Right hindlimb (tissue), 1 donor: ENCODE measurements around the gene TMEM178B.
"Not testable (repeated sequence)": the region's sequence is repeated elsewhere in the genome, so short reads cannot be mapped to it uniquely, and the experiment has no call there.

Source experiments
- DNase-seq: peaks from one replicate; pipeline ENCODE4 v3.0.0-alpha.2; 2018

Gene TMEM178B

DNA sequence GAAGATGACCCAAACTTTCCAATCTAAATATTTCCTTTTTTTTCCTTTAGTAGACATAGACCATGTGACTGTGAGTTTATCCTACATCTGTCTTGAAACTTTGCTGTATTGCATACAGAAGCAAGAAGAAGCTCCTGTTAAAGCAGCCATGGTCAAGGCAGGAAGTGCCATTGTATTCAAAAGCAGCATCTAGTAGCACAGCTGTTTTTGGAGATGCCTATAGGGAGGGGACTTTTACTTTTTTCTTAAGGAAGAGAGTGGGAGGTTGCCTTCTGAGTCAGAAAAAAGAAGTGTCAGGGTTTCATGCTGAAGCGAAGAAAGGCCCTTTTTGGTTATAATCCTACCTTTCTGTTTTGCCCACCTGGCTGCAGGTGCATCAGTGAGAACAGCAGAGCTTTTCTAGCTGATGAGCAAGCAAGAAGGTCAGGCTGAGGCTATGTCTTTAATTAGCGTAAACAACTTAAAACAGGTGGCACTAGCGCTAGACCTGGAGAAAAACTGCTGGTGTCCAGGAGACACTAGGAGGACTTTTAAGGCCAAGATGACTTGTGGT lies 243.2 kb downstream of the TMEM178B start:
- no peak for DNase-seq

DNA sequence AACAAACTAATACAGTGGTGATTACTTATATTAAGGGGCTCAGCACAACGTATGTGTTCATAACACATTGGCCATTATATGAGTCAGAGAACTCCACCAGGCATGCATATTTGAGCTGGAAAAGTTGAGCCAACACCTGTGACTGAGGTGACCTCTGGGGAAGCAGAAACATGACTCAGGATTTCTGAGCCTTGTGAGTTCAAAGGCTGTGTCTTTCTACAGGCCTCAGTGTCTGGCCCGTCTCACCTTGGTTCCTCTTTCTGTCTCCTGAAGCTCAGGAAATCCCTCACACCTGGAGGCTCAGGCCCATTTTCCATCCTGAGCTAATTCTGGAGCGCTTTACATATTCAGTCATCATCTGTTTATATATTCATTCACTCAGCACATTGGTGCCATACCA lies 246.4 kb downstream of the TMEM178B start:
- DNase-seq: no peak

DNA sequence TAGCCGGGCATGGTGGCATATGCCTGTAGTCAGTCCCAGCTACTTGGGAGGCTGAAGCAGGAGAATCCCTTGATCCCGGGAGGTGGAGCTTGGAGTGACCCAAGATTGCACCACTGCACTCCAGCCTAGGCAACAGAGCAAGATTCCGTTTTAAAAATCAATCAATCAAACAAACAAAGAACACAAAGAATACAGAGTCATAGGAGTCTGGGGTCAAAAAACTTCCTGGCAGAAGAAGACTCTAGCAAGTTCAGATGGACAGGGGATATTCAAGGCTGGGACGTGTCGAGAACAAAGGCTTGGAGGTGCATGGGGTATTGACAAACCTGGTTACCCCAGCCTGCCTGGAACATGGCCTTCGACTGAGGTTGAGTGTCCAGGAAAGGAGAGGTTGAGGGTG lies 248.5 kb downstream of the TMEM178B start:
- DNase-seq: no peak

- DNase-seq: no peak
Observed at GRCh38 chr7:141323826-141324225, 250.0 kb downstream of the TMEM178B start.

GRCh38 chr7:141324870-141325269 lies 251.0 kb downstream of the TMEM178B start:
- no peak for DNase-seq

- DNase-seq: no peak
Observed at GRCh38 chr7:141325275-141325674, 251.4 kb downstream of the TMEM178B start.

- DNase-seq: no peak
Observed at GRCh38 chr7:141328290-141328689, 254.4 kb downstream of the TMEM178B start.

DNA sequence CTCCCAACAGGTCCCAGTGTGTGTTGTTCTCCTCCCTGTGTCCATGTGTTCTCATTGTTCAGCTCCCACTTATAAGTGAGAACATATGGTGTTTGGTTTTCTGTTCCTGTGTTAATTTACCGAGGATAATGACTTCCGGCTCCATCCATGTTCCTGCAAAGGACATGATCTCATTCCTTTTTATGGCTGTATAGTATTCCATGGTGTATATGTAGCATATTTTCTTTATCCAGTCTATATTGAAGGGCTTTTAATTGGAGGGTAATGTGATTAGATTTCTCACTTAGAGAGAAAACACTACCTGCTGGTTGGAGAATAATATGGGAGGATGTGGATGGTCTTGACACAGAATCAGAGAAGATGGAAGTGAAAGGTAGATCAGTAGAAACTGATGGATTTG lies 256.4 kb downstream of the TMEM178B start:
- not testable (repeated sequence) for DNase-seq

DNA sequence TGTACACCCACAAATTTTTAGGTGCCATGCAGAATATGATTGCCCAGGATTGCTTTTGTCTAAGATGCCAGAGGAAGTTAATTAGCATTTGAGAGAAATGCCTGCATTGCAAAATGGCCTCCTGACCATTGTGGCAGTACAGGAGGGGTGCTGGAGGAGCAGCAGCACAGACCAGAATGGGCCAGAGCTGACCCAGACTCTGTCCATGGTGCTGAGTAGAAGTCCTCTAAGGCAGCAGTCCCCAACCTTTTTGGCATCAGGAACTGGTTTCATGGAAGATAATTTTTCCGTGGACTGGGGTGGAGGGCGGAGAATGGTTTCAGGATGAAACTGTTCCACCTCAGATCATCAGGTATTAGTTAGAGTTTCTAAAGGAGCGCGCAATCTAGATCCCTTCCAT lies 259.6 kb downstream of the TMEM178B start:
- no peak for DNase-seq

DNA sequence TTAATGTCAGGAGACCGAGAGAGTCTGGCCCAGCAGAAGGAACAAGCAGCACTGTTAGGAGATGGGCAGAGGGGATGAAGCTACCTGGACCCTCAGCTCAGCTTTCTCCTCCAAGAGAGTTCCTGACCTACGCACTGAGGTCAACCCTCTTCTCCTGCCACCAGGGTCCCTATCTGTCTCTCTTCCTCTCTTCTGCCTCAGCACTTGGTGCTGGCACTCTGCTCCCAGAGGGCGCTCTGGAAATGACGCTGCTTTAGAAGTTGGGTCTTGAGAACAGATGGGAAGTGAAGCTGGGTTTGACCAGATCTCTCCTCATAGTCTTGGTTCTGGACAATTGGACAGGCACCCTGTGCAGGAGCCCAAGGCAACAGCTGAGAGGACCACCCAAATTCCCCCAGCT lies 261.3 kb downstream of the TMEM178B start:
- DNase-seq: no peak

DNA sequence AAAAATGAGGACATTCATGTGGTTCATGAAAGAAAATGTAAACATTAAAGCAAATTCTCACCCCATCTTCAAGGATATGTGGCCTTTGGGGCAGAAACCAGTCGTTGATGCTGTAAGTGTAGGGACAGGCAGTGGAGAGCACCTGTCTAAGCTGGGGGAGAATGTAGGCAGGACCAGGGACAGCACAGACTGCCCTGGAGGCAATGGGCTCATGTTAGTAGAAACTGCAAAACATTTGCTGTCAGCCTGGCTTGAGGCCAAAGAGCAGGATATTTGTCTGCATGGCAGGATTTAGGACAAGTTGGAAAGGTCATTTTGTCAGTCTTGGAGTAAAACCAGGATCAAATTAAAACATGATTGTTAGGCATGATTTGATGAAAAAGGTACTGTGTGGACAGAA lies 265.7 kb downstream of the TMEM178B start:
- no peak for DNase-seq

DNA sequence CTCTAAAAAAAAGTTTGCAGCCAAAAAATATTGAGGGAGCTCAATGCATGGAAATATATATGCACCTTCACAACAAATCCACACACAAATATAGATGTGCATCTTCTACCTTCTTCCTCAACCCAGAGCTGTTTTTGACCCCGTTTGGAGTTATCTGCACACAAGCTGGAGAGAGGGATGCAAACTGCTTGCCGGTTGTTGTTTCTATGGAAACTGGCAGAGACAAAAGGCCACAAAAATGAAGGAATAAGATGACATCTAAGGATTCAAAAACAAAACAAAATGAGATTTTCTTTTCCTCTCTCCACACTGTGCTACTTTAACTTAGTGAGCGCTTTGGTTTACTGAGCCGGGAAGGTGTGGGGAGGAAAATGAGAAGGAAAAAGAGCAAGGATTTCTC lies 267.1 kb downstream of the TMEM178B start:
- no peak for DNase-seq

DNA sequence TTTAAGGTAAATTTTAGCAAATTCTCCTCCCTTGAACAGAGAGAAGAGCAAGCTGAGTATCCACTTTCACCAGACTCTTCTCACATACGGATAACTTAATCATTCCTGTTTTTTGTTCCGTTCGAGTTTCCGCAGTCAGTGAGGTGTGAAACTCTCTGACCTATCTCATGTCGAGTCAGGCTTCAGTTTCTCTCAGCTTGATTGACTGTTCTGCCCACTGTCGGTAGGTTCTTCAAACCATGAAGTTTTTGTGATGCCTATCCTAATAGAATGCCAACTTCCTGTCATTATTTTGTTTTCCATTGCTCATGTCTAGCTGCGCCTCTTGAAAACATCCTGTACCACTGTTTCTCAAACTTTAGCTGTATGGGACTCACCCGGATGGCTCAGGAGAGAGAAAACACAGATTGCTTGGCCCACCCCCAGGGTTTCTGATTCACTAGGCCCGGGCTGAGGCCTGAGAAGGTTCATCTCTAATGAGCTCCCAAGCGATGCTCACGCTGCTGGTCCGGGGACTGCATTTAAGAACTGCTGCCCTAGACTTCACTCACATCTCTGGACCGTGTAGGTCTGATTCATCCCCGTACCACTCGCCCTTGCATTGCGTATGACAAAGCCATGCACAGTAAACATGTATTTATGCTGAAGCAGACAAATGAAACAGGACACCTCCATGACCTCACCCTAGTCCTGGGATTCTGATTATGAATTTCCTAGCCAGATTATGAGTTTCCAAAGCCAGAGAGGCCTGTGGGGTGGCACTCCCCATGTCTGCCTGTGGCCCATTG lies 269.0 kb downstream of the TMEM178B start:
- no peak for DNase-seq

- no peak for DNase-seq
Observed at GRCh38 chr7:141344153-141344935, 270.5 kb downstream of the TMEM178B start.

- DNase-seq: no peak
Observed at GRCh38 chr7:141348728-141349127, 274.9 kb downstream of the TMEM178B start.

GRCh38 chr7:141349338-141349737 lies 275.5 kb downstream of the TMEM178B start:
- no peak for DNase-seq

DNA sequence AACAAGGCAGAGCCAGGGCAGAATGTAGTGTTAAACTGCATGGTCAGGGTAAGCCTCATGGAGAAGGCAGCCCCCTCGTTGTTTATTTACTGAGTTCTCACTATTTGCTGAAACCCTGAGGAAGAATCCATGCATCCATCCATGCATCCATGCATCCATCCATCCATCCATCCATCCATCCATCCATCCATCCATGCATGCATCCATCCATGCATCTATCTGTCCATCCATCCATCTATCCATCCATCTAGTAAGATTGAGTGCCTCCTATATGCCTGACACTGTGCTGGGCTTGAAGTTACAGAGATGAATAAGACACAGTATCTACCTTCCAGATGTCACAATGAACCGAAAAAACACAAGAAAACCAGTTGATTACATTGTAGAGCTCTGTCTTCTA lies 275.9 kb downstream of the TMEM178B start:
- DNase-seq: no peak

DNA sequence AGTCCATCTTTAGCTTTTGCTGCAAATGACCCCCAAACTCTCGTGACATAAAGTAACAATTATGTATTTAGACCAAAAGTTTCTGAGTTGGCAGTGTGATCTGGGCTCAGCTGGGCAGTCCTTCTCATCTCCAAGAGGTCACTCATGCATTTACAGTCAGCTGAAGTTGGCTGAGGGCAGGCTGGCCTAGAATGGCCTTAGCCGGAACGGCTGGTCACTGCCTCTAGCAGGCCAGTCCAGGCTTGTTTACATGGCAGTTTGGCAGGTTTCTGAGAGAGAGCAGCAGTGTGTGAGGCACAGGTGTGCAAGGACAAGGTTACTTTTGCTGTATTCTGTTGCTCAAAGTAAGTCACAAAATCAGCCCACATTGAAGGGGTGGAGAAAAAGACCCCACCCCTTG lies 277.3 kb downstream of the TMEM178B start:
- DNase-seq: no peak

DNA sequence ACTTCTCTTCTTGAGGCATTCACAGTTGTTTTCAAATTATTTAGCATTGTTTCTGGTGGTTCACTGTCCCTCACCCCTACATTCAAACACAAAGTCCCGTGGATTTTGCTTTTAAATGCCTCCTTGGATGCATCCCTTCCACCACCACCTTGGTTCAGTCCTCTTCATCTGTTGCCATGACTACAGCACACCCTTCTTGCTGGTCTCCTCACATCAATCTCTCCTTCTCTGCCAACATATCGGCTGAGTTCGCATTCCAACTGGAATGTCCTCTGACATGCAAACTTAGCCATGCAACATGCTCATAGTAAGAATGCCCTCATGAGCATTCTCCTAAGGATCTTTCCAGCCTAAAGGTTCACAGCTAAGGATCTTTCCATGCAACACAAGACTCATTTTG lies 279.1 kb downstream of the TMEM178B start:
- no peak for DNase-seq

- DNase-seq: no peak
Observed at GRCh38 chr7:141354251-141354650, 280.4 kb downstream of the TMEM178B start.

DNA sequence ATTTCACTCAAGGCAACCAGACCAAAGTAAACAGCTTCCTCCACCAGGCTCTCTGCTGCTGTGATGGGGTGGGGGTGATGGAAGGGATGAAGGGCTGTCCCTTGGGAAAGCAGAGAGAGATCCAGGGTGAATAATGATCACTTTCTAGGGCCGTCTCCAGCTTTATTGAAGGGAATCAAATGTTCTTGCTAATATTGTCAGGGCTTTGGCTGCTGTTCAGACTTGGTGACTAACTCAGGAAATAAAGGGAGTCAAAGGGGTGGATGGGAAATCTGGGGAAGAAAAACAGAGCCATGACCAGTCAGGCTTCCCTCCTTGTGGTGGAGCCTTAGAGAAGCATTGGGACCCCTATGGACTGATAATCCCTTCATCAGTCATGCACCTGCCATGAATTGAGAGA lies 281.2 kb downstream of the TMEM178B start:
- no peak for DNase-seq

DNA sequence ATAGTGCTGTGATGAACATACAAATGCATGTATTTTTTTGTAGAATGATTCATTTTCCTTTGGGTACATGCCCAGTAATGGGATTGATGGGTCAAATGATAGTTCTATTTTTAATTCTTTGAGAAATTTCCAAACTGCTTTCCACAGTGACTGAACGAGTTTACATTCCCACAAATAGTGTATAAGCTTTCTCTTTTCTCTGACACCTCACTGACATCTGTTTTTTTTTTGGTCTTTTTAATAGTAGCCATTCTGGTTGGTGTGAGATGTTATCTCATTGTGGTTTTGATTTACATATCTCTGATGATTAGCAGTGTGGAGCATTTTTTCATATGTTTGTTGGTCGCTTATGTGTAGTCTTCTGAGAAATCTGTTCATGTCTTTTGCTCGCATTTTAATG lies 282.3 kb downstream of the TMEM178B start:
- DNase-seq: no peak

GRCh38 chr7:141358386-141358785 lies 284.5 kb downstream of the TMEM178B start:
- no peak for DNase-seq

GRCh38 chr7:141359262-141359661 lies 285.4 kb downstream of the TMEM178B start:
- no peak for DNase-seq
